Activated CD4-positive, alpha-beta T cell treated with anti-CD3 and anti-CD28 coated beads, Interleukin-2, amount 10 ng/mL, durations not matched to agents 24 days and 14 days (primary cell): ENCODE results near the gene MEGF9. TPM values are rescaled to one million over a fixed set of nuclear protein-coding genes. Genes with fewer than 3 reads are reported as not detected.
"Not testable (repeated sequence)": the region's sequence is repeated elsewhere in the genome, so short reads cannot be mapped to it uniquely, and the experiment has no call there.

Experiments used
- DNase-seq: peaks from one replicate; pipeline ENCODE4 v3.0.0; 2022
- H3K27ac Mint-ChIP-seq: one replicate; pipeline ENCODE4 v1.8.0; 2022; ENCODE audit warnings: mild to moderate bottlenecking, mixed read lengths
- H3K27me3 Mint-ChIP-seq: one replicate; pipeline ENCODE4 v1.8.0; 2022; ENCODE audit warnings: mixed read lengths
- H3K36me3 Mint-ChIP-seq: one replicate; pipeline ENCODE4 v1.8.0; 2022; ENCODE audit warnings: low read depth, mild to moderate bottlenecking, mixed read lengths
- H3K4me1 Mint-ChIP-seq: one replicate; pipeline ENCODE4 v1.8.0; 2021; ENCODE audit warnings: mixed read lengths
- H3K4me3 Mint-ChIP-seq: one replicate; pipeline ENCODE4 v1.8.0; 2022; ENCODE audit warnings: mild to moderate bottlenecking, moderate library complexity, mixed read lengths
- H3K9me3 Mint-ChIP-seq: one replicate; pipeline ENCODE4 v1.8.0; 2021; ENCODE audit warnings: mixed read lengths
- intact Hi-C: fragments of 100-400 bp; cut with micrococcal nuclease; formaldehyde crosslinking; loops from one replicate; pipeline ENCODE4 v1.15.1; 2023
- total RNA-seq: library from RNA; stranded (reverse); gene quantifications from 2 replicates; pipeline ENCODE4 v1.2.3, GENCODE V29; 2022

Gene MEGF9
- total RNA-seq, result 4.5 and 4.9 TPM in 2 replicates

- DNase-seq, result peak; percentile 99
- no peaks in the 10 kb centered on the region for H3K9me3 Mint-ChIP-seq
- H3K27ac Mint-ChIP-seq, result peak within 1 kb of the TSS; percentile 88
- no peaks in the 10 kb centered on the region for H3K27me3 Mint-ChIP-seq
- intact Hi-C loops, result loop anchor here (1.0 to 10.0 kb wide), 8 partner anchors 81 to 1381 kb away; partner anchors contain the start of genes CDK5RAP2, CNTRL, FBXW2 and PSMD5
- peaks cover 36% of the 10 kb centered on the region for H3K4me1 Mint-ChIP-seq
- H3K4me3 Mint-ChIP-seq, result peak within 1 kb of the TSS; percentile 94
- H3K36me3 Mint-ChIP-seq, result no peaks in the 10 kb centered on the region
Observed at GRCh38 chr9:120714088-120714845, at the start of gene MEGF9. MEGF9 (minus strand) TSS chr9:120714470; CDS start chr9:120714358, 112 bp downstream.

DNA sequence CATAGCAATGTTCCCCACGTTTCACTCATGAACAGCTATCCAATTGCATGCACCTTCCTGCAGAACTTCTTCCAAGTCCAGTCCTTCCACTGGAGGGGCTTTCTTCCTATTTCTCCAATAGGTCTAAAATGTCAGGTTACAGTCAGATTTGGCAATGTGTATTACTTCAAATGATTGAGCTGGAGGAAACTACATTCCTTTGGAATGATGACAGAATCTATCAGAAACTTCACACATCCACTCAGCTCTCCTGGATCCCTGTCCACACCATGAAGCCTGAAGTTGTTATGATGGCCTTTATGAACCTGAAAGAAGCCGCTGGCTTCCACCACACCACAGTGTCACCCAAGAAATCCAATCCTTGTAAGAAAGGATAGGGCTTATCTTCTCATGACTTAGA is 46.7 kb upstream of the MEGF9 start:
- DNase-seq, result no peak
- H3K27me3 Mint-ChIP-seq, result no peaks in the 10 kb centered on the region
- peaks cover 16% of the 10 kb centered on the region for H3K4me1 Mint-ChIP-seq
- intact Hi-C loops, result no loop called here
- H3K36me3 Mint-ChIP-seq, result peaks cover 55% of the 10 kb centered on the region
- H3K27ac Mint-ChIP-seq, result no peak overlapping the region
- H3K9me3 Mint-ChIP-seq, result no peaks in the 10 kb centered on the region
- no peak overlapping the region for H3K4me3 Mint-ChIP-seq

DNA sequence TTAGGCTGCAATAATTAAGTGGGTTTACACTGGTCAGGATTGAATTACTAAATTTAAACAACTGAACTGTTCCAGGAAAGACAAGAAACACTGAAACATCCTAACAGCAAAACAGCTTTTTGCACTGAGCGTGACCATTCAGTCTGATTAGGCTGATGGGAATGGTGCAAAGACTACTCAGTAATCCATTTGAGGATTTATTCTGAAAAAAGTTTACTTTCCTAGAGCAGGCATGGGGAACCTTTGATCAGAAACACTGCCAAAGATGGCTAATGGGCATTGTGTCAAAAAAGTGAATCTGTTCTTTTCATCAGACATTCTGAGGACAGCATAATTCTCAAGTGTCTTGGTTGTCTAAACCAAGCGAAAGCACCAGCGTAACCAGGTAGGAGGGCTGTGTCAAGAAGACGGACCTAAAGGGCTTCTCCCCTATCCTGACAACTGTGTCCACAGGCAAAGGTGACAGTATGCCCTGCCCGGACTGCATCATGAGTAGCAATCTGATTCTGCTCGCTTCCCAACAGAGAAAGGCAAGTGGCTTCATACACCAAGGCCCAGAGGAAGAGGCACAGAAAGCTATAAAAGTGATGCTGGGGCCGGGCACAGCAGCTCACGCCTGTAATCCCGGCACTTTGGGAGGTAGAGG is 45.6 kb upstream of the MEGF9 start:
- Mint-ChIP-seq H3K27me3 (no peaks in the 10 kb centered on the region), H3K27ac (peak overlapping the region; percentile 11), H3K36me3 (peaks cover 47% of the 10 kb centered on the region), H3K4me1 (peaks cover 15% of the 10 kb centered on the region), H3K4me3 (no peak overlapping the region), H3K9me3 (no peaks in the 10 kb centered on the region)
- no peak for DNase-seq
- intact Hi-C loops, result loop anchor here (5.0 kb wide), 2 partner anchors 82 to 137 kb away; partner anchors contain the start of gene PSMD5

- DNase-seq, result no peak
- no peak overlapping the region for H3K4me3 Mint-ChIP-seq
- peaks cover 15% of the 10 kb centered on the region for H3K4me1 Mint-ChIP-seq
- intact Hi-C loops, result loop anchor here (5.0 kb wide), 2 partner anchors 84 to 139 kb away; partner anchors contain the start of gene PSMD5
- peak overlapping the region; percentile 30 for H3K27ac Mint-ChIP-seq
- peaks cover 37% of the 10 kb centered on the region for H3K36me3 Mint-ChIP-seq
- no peaks in the 10 kb centered on the region for H3K27me3 Mint-ChIP-seq
- no peaks in the 10 kb centered on the region for H3K9me3 Mint-ChIP-seq
Observed at GRCh38 chr9:120758544-120758943, 44.3 kb upstream of the MEGF9 start.

- peak overlapping the region; percentile 15 for H3K27ac Mint-ChIP-seq
- DNase-seq, result no peak
- no peak overlapping the region for H3K4me3 Mint-ChIP-seq
- no peaks in the 10 kb centered on the region for H3K9me3 Mint-ChIP-seq
- H3K36me3 Mint-ChIP-seq, result peaks cover 27% of the 10 kb centered on the region
- no peaks in the 10 kb centered on the region for H3K27me3 Mint-ChIP-seq
- peaks cover 15% of the 10 kb centered on the region for H3K4me1 Mint-ChIP-seq
- intact Hi-C loops, result loop anchor here (2.0 to 5.0 kb wide), 3 partner anchors 85 to 304 kb away; partner anchors contain the start of gene PSMD5
Observed at GRCh38 chr9:120757026-120757913, 43.0 kb upstream of the MEGF9 start.

DNA sequence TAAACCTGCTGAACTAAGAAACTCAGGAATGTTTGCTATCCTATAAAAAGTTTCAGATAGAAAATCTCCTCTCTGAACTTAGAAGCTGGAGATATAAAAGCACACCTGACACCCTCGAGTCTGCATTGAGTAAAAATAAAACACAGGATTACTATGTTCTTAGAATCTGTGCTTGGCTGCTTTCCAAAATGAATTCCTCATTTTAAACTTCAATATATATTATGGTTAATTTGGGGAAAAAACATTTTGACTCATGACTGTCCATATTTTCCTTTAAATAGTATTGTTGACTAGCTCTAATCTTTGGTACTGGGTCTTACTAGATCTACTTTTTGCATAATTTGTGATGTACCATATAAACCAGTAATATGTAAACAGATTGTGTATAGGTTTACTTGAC is 42.3 kb upstream of the MEGF9 start:
- no peak for DNase-seq
- Mint-ChIP-seq H3K4me3 (no peak overlapping the region), H3K9me3 (no peaks in the 10 kb centered on the region), H3K36me3 (peaks cover 23% of the 10 kb centered on the region), H3K27ac (peak overlapping the region; percentile 48), H3K4me1 (peaks cover 15% of the 10 kb centered on the region), H3K27me3 (no peaks in the 10 kb centered on the region)
- intact Hi-C loops, result loop anchor here (1.0 to 5.0 kb wide), 4 partner anchors 86 to 304 kb away; partner anchors contain the start of gene PSMD5

GRCh38 chr9:120755810-120756434 is 41.7 kb upstream of the MEGF9 start:
- H3K9me3 Mint-ChIP-seq, result no peaks in the 10 kb centered on the region
- H3K36me3 Mint-ChIP-seq, result peaks cover 18% of the 10 kb centered on the region
- DNase-seq, result peak; percentile 93
- peaks cover 15% of the 10 kb centered on the region for H3K4me1 Mint-ChIP-seq
- H3K27me3 Mint-ChIP-seq, result no peaks in the 10 kb centered on the region
- no peak overlapping the region for H3K4me3 Mint-ChIP-seq
- H3K27ac Mint-ChIP-seq, result peak overlapping the region; percentile 48
- intact Hi-C loops, result loop anchor here (1.0 to 5.0 kb wide), 4 partner anchors 86 to 305 kb away; partner anchors contain the start of gene PSMD5

GRCh38 chr9:120755044-120755443 is 40.8 kb upstream of the MEGF9 start:
- no peak overlapping the region for H3K27ac Mint-ChIP-seq
- H3K9me3 Mint-ChIP-seq, result no peaks in the 10 kb centered on the region
- H3K36me3 Mint-ChIP-seq, result peaks cover 15% of the 10 kb centered on the region
- no peak for DNase-seq
- H3K27me3 Mint-ChIP-seq, result no peaks in the 10 kb centered on the region
- intact Hi-C loops, result loop anchor here (5.0 kb wide), 2 partner anchors 87 to 142 kb away; partner anchors contain the start of gene PSMD5
- peaks cover 15% of the 10 kb centered on the region for H3K4me1 Mint-ChIP-seq
- no peak overlapping the region for H3K4me3 Mint-ChIP-seq

GRCh38 chr9:120750421-120750820 is 36.2 kb upstream of the MEGF9 start:
- intact Hi-C loops, result no loop called here
- H3K4me3 Mint-ChIP-seq, result no peak overlapping the region
- no peaks in the 10 kb centered on the region for H3K4me1 Mint-ChIP-seq
- H3K27ac Mint-ChIP-seq, result no peak overlapping the region
- no peak for DNase-seq
- H3K9me3 Mint-ChIP-seq, result no peaks in the 10 kb centered on the region
- H3K36me3 Mint-ChIP-seq, result no peaks in the 10 kb centered on the region
- H3K27me3 Mint-ChIP-seq, result no peaks in the 10 kb centered on the region

GRCh38 chr9:120746366-120746765 is 32.1 kb upstream of the MEGF9 start:
- H3K27ac Mint-ChIP-seq, H3K27me3 Mint-ChIP-seq, intact Hi-C loops, H3K4me1 Mint-ChIP-seq, H3K36me3 Mint-ChIP-seq, H3K9me3 Mint-ChIP-seq, H3K4me3 Mint-ChIP-seq, DNase-seq: not testable (repeated sequence)

DNA sequence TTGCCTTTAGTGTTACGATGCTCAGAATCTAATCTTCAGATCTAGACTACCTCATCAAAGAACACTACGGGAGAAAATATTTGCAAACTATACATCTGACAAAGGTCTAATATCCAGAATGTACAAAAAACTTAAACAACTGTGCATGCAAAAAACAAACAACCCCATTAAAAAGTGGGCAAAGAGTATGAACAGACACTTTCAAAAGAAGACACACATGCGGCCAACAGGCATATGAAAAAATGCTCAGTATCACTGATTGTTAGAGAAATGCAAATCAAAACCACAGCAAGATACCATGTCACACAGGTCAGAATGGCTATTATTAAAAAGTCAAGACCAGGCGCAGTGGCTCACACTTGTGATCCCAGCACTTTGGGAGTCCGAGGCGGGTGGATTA is 31.0 kb upstream of the MEGF9 start:
- Mint-ChIP-seq H3K27me3 (no peaks in the 10 kb centered on the region), H3K4me1 (no peaks in the 10 kb centered on the region), H3K27ac (no peak overlapping the region), H3K36me3 (no peaks in the 10 kb centered on the region), H3K4me3 (no peak overlapping the region), H3K9me3 (no peaks in the 10 kb centered on the region)
- intact Hi-C loops, result no loop called here
- no peak for DNase-seq

- Mint-ChIP-seq H3K27me3 (no peaks in the 10 kb centered on the region), H3K4me3 (no peak overlapping the region), H3K9me3 (no peaks in the 10 kb centered on the region), H3K4me1 (no peaks in the 10 kb centered on the region), H3K27ac (no peak overlapping the region), H3K36me3 (no peaks in the 10 kb centered on the region)
- intact Hi-C loops, result no loop called here
- DNase-seq, result peak; percentile 65
Observed at GRCh38 chr9:120742951-120743416, 28.7 kb upstream of the MEGF9 start.

DNA sequence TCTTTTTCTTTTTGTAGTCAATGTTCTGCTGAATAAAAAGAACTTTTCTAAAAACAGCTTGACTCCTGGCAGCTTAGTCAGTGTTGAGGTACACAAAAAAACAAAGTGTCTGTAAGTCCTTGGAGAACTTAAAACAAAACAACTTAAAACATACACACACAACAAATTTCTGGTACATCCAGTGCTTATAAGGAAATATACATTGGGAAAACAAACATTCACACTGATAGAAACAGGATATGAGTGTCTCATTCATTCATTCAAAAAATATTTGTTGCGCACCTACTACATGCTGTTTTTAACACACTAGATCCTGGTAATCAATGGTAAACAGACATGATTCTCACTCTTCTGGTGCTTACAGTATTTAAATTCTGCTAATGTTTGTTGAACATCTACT is 27.4 kb upstream of the MEGF9 start:
- no peak overlapping the region for H3K4me3 Mint-ChIP-seq
- no peaks in the 10 kb centered on the region for H3K9me3 Mint-ChIP-seq
- no peak for DNase-seq
- H3K27ac Mint-ChIP-seq, result no peak overlapping the region
- H3K4me1 Mint-ChIP-seq, result no peaks in the 10 kb centered on the region
- no peaks in the 10 kb centered on the region for H3K36me3 Mint-ChIP-seq
- no peaks in the 10 kb centered on the region for H3K27me3 Mint-ChIP-seq
- intact Hi-C loops, result no loop called here
